Measurements from ENCODE around the gene FMNL3. TPM values are rescaled to one million over a fixed set of nuclear protein-coding genes. Genes with fewer than 3 reads are reported as not detected.

Gene FMNL3
- total and polyA plus RNA-seq, 2 of the 13 experiments (the other 11 are each of a cell fraction or from before 2014, with no cell fraction given): 0.44 to 1.1 TPM

DNA sequence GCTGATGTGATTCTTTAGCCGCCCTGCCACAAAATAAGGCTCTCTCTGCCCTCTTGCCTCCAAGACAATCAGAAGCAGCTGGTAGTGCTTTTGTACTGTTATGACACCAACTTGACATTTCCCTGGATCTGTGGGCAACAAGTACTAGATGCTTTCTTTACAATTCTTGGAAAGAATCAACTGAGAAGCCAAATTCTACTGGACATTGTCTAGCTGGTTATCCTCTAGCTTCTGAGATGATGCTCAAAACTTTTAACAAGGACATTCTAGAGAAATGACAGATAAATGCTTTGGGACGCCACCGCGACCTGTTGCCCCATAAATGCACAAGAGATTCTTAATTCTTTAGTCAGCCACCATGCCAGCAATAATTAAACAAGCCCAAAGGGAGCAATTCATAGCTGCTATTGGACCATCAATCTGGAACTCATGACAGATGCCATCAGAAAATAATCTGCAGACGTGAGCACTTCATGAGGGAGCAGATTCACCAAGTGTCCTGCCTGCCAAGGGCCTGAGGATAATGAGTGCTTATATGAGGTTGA is 22.8 kb downstream of the FMNL3 start:
- no TSS peak for BruUV-seq (replicated peaks)
- no peak for DNase-seq (ENCODE audit: low spot score)
- intact Hi-C loops (cut with micrococcal nuclease; ENCODE audit: unreplicated experiment): no loop called here
- no peak overlapping the region for H3K4me3 ChIP-seq (replicated peaks in 1 of 3; ENCODE audit: insufficient read depth in 1 of 3, low read depth in 2 of 3, low read length in 3 of 3)
- H2AFZ ChIP-seq (ENCODE audit: low read length): no peak overlapping the region
- no peaks in the 10 kb centered on the region for H3K27me3 ChIP-seq (ENCODE audit: control insufficient read depth in 1 of 2, insufficient read depth in 2 of 2, low read length in 2 of 2)
- H4K20me1 ChIP-seq (ENCODE audit: insufficient read depth, low read length): no peaks in the 10 kb centered on the region
- no peaks in the 10 kb centered on the region for H3K36me3 ChIP-seq (replicated peaks in 1 of 2; ENCODE audit: control insufficient read depth in 1 of 2, insufficient read depth in 2 of 2, low read length in 2 of 2)
- POLR2A ChIA-PET: interaction anchor here (1.0 kb wide), 1 partner anchor 57 kb away, joined by 3 read pairs; the partner anchor contains the start of gene TMBIM6
- 0 out of 2 replicates have a peak, but pooled peaks cover 10% of the 10 kb centered on the region for H3K4me1 ChIP-seq (ENCODE audit: insufficient read depth, low read length)
- H3K27ac ChIP-seq (ENCODE audit: extremely low read length, insufficient read depth, low read length): no peak overlapping the region
- no peaks in the 10 kb centered on the region for H3K9me3 ChIP-seq (ENCODE audit: low read length)
- no peak for ATAC-seq
- 73% methylated on average over 5 of the region's 5 CpGs for WGBS (ENCODE audit: low lambda C conversion rate)
- in situ Hi-C loops (cut with HindIII; ENCODE audit: extremely low pct_ligation_motif_present, low pct_unique_long_range_greater_than_20kb): no loop called here
- CTCF ChIA-PET (ENCODE audit: low intra/inter-chr PET ratio, low total read pairs): no interaction called here
- H3K9ac ChIP-seq (ENCODE audit: insufficient read depth, low read depth, low read length): no peak overlapping the region
- FAIRE-seq: no peak
- H3K79me2 ChIP-seq (ENCODE audit: insufficient read depth, low read length): no peaks in the 10 kb centered on the region
- H3K4me2 ChIP-seq (ENCODE audit: low read depth, low read length): no peak overlapping the region
- no peak for TF ChIP-seq CBX5 (CRISPR knock-in tag; IDR thresholded peaks at IDR 0.05; ENCODE audit: borderline replicate concordance)
- no peak for TF ChIP-seq FOSL2 (CRISPR knock-in tag; IDR thresholded peaks at IDR 0.05)
- TF ChIP-seq, protein P1, sequence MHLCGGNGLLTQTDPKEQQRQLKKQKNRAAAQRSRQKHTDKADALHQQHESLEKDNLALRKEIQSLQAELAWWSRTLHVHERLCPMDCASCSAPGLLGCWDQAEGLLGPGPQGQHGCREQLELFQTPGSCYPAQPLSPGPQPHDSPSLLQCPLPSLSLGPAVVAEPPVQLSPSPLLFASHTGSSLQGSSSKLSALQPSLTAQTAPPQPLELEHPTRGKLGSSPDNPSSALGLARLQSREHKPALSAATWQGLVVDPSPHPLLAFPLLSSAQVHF (CRISPR knock-in tag; IDR thresholded peaks at IDR 0.05): no peak
- TF ChIP-seq ZNF432 (CRISPR knock-in tag; IDR thresholded peaks at IDR 0.05; ENCODE audit: borderline replicate concordance): no peak
- TF ChIP-seq, protein P2, sequence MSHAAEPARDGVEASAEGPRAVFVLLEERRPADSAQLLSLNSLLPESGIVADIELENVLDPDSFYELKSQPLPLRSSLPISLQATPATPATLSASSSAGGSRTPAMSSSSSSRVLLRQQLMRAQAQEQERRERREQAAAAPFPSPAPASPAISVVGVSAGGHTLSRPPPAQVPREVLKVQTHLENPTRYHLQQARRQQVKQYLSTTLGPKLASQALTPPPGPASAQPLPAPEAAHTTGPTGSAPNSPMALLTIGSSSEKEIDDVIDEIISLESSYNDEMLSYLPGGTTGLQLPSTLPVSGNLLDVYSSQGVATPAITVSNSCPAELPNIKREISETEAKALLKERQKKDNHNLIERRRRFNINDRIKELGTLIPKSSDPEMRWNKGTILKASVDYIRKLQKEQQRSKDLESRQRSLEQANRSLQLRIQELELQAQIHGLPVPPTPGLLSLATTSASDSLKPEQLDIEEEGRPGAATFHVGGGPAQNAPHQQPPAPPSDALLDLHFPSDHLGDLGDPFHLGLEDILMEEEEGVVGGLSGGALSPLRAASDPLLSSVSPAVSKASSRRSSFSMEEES (CRISPR knock-in tag; IDR thresholded peaks at IDR 0.05): no peak
- TF ChIP-seq, protein P3, sequence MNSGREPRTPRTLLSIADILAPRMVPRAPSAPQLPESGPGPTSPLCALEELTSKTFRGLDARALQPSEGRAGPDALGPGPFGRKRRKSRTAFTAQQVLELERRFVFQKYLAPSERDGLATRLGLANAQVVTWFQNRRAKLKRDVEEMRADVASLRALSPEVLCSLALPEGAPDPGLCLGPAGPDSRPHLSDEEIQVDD (CRISPR knock-in tag; IDR thresholded peaks at IDR 0.05; ENCODE audit: borderline replicate concordance): no peak
- TF ChIP-seq JUNB (CRISPR knock-in tag; IDR thresholded peaks at IDR 0.05; ENCODE audit: borderline replicate concordance): no peak
- TF ChIP-seq POLR2AphosphoS2 (IDR thresholded peaks at IDR 0.05; ENCODE audit: low read depth, low read length): no peak
- no peak for TF ChIP-seq THYN1 (CRISPR knock-in tag; IDR thresholded peaks at IDR 0.05; ENCODE audit: borderline replicate concordance, low read depth)
- TF ChIP-seq ZNF547 (CRISPR knock-in tag; IDR thresholded peaks at IDR 0.05): no peak
- no peak for TF ChIP-seq ADNP (CRISPR knock-in tag; IDR thresholded peaks at IDR 0.05)
- TF ChIP-seq KLF11 (CRISPR knock-in tag; IDR thresholded peaks at IDR 0.05): no peak
- no peak for TF ChIP-seq ZNF501 (CRISPR knock-in tag; IDR thresholded peaks at IDR 0.05)
- no peak for TF ChIP-seq ZNF672 (CRISPR knock-in tag; IDR thresholded peaks at IDR 0.05)
- no peak for TF ChIP-seq XRCC5 (optimal IDR thresholded peaks at IDR 0.05; ENCODE audit: low read length)
- no peak for TF ChIP-seq HMGA1 (CRISPR knock-in tag; conservative IDR thresholded peaks at IDR 0.05)
- TF ChIP-seq SMAD1 (CRISPR knock-in tag; IDR thresholded peaks at IDR 0.05; ENCODE audit: borderline replicate concordance, low read depth): no peak
- TF ChIP-seq, protein P4, sequence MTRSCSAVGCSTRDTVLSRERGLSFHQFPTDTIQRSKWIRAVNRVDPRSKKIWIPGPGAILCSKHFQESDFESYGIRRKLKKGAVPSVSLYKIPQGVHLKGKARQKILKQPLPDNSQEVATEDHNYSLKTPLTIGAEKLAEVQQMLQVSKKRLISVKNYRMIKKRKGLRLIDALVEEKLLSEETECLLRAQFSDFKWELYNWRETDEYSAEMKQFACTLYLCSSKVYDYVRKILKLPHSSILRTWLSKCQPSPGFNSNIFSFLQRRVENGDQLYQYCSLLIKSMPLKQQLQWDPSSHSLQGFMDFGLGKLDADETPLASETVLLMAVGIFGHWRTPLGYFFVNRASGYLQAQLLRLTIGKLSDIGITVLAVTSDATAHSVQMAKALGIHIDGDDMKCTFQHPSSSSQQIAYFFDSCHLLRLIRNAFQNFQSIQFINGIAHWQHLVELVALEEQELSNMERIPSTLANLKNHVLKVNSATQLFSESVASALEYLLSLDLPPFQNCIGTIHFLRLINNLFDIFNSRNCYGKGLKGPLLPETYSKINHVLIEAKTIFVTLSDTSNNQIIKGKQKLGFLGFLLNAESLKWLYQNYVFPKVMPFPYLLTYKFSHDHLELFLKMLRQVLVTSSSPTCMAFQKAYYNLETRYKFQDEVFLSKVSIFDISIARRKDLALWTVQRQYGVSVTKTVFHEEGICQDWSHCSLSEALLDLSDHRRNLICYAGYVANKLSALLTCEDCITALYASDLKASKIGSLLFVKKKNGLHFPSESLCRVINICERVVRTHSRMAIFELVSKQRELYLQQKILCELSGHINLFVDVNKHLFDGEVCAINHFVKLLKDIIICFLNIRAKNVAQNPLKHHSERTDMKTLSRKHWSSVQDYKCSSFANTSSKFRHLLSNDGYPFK (CRISPR knock-in tag; IDR thresholded peaks at IDR 0.05; ENCODE audit: borderline replicate concordance): no peak
